ENCODE measurements around the gene CAMK1D. TPM values are rescaled to one million over a fixed set of nuclear protein-coding genes. Genes with fewer than 3 reads are reported as not detected.

Gene CAMK1D
- total and polyA plus RNA-seq, 2 of the 4 experiments (the other 2 are of a cell fraction), result 5.0 to 5.3 TPM

- no peaks in the 10 kb centered on the region for H3K9me1 ChIP-seq (ENCODE audit: insufficient read depth, low read length)
- ATAC-seq (ENCODE audit: low read depth), result no peak
Observed at GRCh38 chr10:12877150-12877549, 527.8 kb downstream of the CAMK1D start.

More at GRCh38 chr10:12877150-12877549, 527.8 kb downstream of the CAMK1D start:
- no peak overlapping the region for H2BK15ac ChIP-seq (ENCODE audit: low read depth, low read length)
- H3K18ac ChIP-seq (ENCODE audit: low read depth, low read length), result no peak overlapping the region
- H2AK9ac ChIP-seq (replicated peaks; ENCODE audit: low read depth, low read length, poor library complexity), result no peak overlapping the region
- no peak overlapping the region for H3K14ac ChIP-seq (replicated peaks; ENCODE audit: low read depth, low read length)
- dilution Hi-C loops (cut with HindIII; ENCODE audit: low sequenced_read_pairs, unreplicated experiment), result no loop called here
- no peak for TF ChIP-seq MAZ (IDR thresholded peaks at IDR 0.05; ENCODE audit: borderline replicate concordance, low read depth, low read length)
- TF ChIP-seq, protein P1, sequence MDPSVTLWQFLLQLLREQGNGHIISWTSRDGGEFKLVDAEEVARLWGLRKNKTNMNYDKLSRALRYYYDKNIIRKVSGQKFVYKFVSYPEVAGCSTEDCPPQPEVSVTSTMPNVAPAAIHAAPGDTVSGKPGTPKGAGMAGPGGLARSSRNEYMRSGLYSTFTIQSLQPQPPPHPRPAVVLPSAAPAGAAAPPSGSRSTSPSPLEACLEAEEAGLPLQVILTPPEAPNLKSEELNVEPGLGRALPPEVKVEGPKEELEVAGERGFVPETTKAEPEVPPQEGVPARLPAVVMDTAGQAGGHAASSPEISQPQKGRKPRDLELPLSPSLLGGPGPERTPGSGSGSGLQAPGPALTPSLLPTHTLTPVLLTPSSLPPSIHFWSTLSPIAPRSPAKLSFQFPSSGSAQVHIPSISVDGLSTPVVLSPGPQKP (IDR thresholded peaks at IDR 0.05; ENCODE audit: borderline replicate concordance, low read depth, low read length), result no peak
- TF ChIP-seq BHLHE40 (IDR thresholded peaks at IDR 0.05; ENCODE audit: low read depth, low read length), result no peak
- no peak for TF ChIP-seq SMC3 (IDR thresholded peaks at IDR 0.05; ENCODE audit: low read depth, low read length)
- no peak for TF ChIP-seq CHD1 (IDR thresholded peaks at IDR 0.05; ENCODE audit: low read depth, low read length)
- TF ChIP-seq CTCF (conservative IDR thresholded peaks at IDR 0.05; ENCODE audit: low read depth, low read length), result no peak
- no peak for TF ChIP-seq MXI1 (IDR thresholded peaks at IDR 0.05; ENCODE audit: borderline replicate concordance, low read depth, low read length)
- no peak for TF ChIP-seq FOS (IDR thresholded peaks at IDR 0.05; ENCODE audit: low read depth, low read length)
- no peak for TF ChIP-seq MAFK (IDR thresholded peaks at IDR 0.05; ENCODE audit: low read depth, low read length)
- TF ChIP-seq RCOR1 (IDR thresholded peaks at IDR 0.05; ENCODE audit: insufficient replicate concordance, low read length), result no peak
- TF ChIP-seq RAD21 (IDR thresholded peaks at IDR 0.05; ENCODE audit: low read length), result no peak
- no peak overlapping the region for H2BK5ac ChIP-seq (ENCODE audit: low read depth, low read length, poor library complexity, severe bottlenecking)
- no peak overlapping the region for H2AK5ac ChIP-seq (ENCODE audit: low read depth, low read length)
- H3K4me3 ChIP-seq (ENCODE audit: insufficient read depth, low read depth, low read length), result no peak overlapping the region
- in situ Hi-C loops (cut with MboI; ENCODE audit: low sequenced_read_pairs), result no loop called here
- no peaks in the 10 kb centered on the region for H4K20me1 ChIP-seq (ENCODE audit: insufficient read depth, low read length)
- H3K36me3 ChIP-seq (ENCODE audit: control insufficient read depth, insufficient read depth, low read length), result no peaks in the 10 kb centered on the region
- H2BK20ac ChIP-seq (ENCODE audit: low read depth, low read length), result no peak overlapping the region
- intact Hi-C loops (cut with micrococcal nuclease), result no loop called here
- H2BK120ac ChIP-seq (ENCODE audit: low read depth, low read length), result no peak overlapping the region
- no peak overlapping the region for H3K23ac ChIP-seq (ENCODE audit: low read depth, low read length)
- H3K27ac ChIP-seq (ENCODE audit: insufficient read depth, low read length), result no peak overlapping the region
- H3K4me1 ChIP-seq (ENCODE audit: control insufficient read depth, insufficient read depth, low read length), result peaks cover 2% of the 10 kb centered on the region; the same call in 1 of the 2 replicates
- no peak for DNase-seq
- peaks cover 27% of the 10 kb centered on the region for H3K27me3 ChIP-seq (ENCODE audit: control insufficient read depth, insufficient read depth, low read length)
- no peak overlapping the region for H3K4ac ChIP-seq (ENCODE audit: low read depth, low read length)
- no peak overlapping the region for H4K91ac ChIP-seq (ENCODE audit: insufficient read depth, low read depth, low read length)
- H3K9ac ChIP-seq (ENCODE audit: low read depth, low read length), result no peak overlapping the region
- no peak overlapping the region for H2AFZ ChIP-seq (replicated peaks; ENCODE audit: low read length, poor library complexity)
- no peaks in the 10 kb centered on the region for H3K79me1 ChIP-seq (ENCODE audit: low read depth in 1 of 2, low read length in 2 of 2)
- no peak overlapping the region for H3K4me2 ChIP-seq (ENCODE audit: low read depth, low read length)
- no peak overlapping the region for H3K56ac ChIP-seq (ENCODE audit: extremely low read depth, insufficient read depth, low read length)
- no peak overlapping the region for H4K5ac ChIP-seq (ENCODE audit: low read depth, low read length)
- H4K8ac ChIP-seq (ENCODE audit: low read depth in 2 of 2, low read length in 2 of 2), result no peak overlapping the region
- no CpG with 5 or more reads among the region's 3 CpGs for WGBS, 2 experiments (ENCODE audit: extremely low coverage in 2 of 2, insufficient read length in 1 of 2)
- no TSS peak for BruUV-seq (replicated peaks)
- H3K9me3 ChIP-seq (ENCODE audit: control insufficient read depth, insufficient read depth, low read length), result peaks cover 2% of the 10 kb centered on the region; the same call in 1 of the 2 replicates
- POLR2A ChIA-PET (ENCODE audit: unreplicated experiment), result no interaction called here
- CTCF ChIA-PET, result no interaction called here

All from IMR-90 (cell line).